BE2C (cell line): ENCODE data around the gene AGPAT4.
A peak's percentile ranks its signal among the peaks of the same experiment; 100 is the strongest.

Experiments
- DNase-seq: peaks from one replicate; pipeline ENCODE4 v3.0.0-alpha.2; 2020
- H3K27me3 ChIP-seq: fragments of 250-450 bp; sonication (Bioruptor Pico); 2 replicates; pipeline ENCODE4 v1.5.1; 2020; ENCODE audit warnings: mild to moderate bottlenecking
- H3K36me3 ChIP-seq: fragments of 250-450 bp; sonication (Bioruptor Pico); 2 replicates; pipeline ENCODE4 v1.5.1; 2020; ENCODE audit warnings: mild to moderate bottlenecking
- H3K4me1 ChIP-seq: fragments of 250-450 bp; sonication (Bioruptor Pico); 2 replicates; pipeline ENCODE4 v1.5.1; 2020
- H3K4me3 ChIP-seq: 2 replicates; pipeline ENCODE4 v1.5.1; 2011; ENCODE audit warnings: low read depth, low read length
- H3K9me3 ChIP-seq: fragments of 250-450 bp; sonication (Bioruptor Pico); 2 replicates; pipeline ENCODE4 v1.5.1; 2020
- CTCF ChIP-seq: IDR thresholded peaks from 2 replicates; pipeline ENCODE4 v1.5.1; 2012; ENCODE audit warnings: mild to moderate bottlenecking, low read depth, low read length

Gene AGPAT4

GRCh38 chr6:161168281-161168891 is 105.5 kb downstream of the AGPAT4 start:
- Histone ChIP-seq H3K4me3 (no peak overlapping the region), H3K36me3 (no peaks in the 10 kb centered on the region; the same call in 1 of the 2 replicates), H3K4me1 (peaks cover 26% of the 10 kb centered on the region)

GRCh38 chr6:161166677-161167076 is 107.2 kb downstream of the AGPAT4 start:
- H3K27me3 ChIP-seq, result no peaks in the 10 kb centered on the region

More at GRCh38 chr6:161168281-161168891, 105.5 kb downstream of the AGPAT4 start:
- no peaks in the 10 kb centered on the region for H3K9me3 ChIP-seq
- H3K27me3 ChIP-seq, result no peaks in the 10 kb centered on the region
- DNase-seq, result peak; percentile 60
- no peak for TF ChIP-seq CTCF

GRCh38 chr6:161166176-161166575 is 107.7 kb downstream of the AGPAT4 start:
- no peak for TF ChIP-seq CTCF
- Histone ChIP-seq H3K4me3 (no peak overlapping the region), H3K9me3 (no peaks in the 10 kb centered on the region), H3K36me3 (no peaks in the 10 kb centered on the region; the same call in 1 of the 2 replicates), H3K4me1 (peaks cover 31% of the 10 kb centered on the region), H3K27me3 (no peaks in the 10 kb centered on the region)
- DNase-seq, result no peak

More at GRCh38 chr6:161166677-161167076, 107.2 kb downstream of the AGPAT4 start:
- no peaks in the 10 kb centered on the region; the same call in 1 of the 2 replicates for H3K36me3 ChIP-seq
- no peaks in the 10 kb centered on the region for H3K9me3 ChIP-seq
- no peak for DNase-seq
- peaks cover 31% of the 10 kb centered on the region for H3K4me1 ChIP-seq
- no peak for TF ChIP-seq CTCF
- no peak overlapping the region for H3K4me3 ChIP-seq

- H3K9me3 ChIP-seq, result no peaks in the 10 kb centered on the region
- TF ChIP-seq CTCF, result no peak
- no peak for DNase-seq
- H3K4me1 ChIP-seq, result peaks cover 17% of the 10 kb centered on the region
- no peaks in the 10 kb centered on the region; the same call in 1 of the 2 replicates for H3K36me3 ChIP-seq
- no peaks in the 10 kb centered on the region for H3K27me3 ChIP-seq
- no peak overlapping the region for H3K4me3 ChIP-seq
Measured at GRCh38 chr6:161164182-161164625, 109.7 kb downstream of the AGPAT4 start.

GRCh38 chr6:161163466-161164181 is 110.2 kb downstream of the AGPAT4 start:
- no peak overlapping the region for H3K4me3 ChIP-seq
- TF ChIP-seq CTCF, result no peak
- no peaks in the 10 kb centered on the region for H3K9me3 ChIP-seq
- DNase-seq, result no peak
- no peaks in the 10 kb centered on the region for H3K27me3 ChIP-seq
- H3K36me3 ChIP-seq, result no peaks in the 10 kb centered on the region; the same call in 1 of the 2 replicates
- H3K4me1 ChIP-seq, result peaks cover 11% of the 10 kb centered on the region

GRCh38 chr6:161162722-161163121 is 111.1 kb downstream of the AGPAT4 start:
- no peak for TF ChIP-seq CTCF
- no peak overlapping the region for H3K4me3 ChIP-seq
- H3K27me3 ChIP-seq, result no peaks in the 10 kb centered on the region
- no peaks in the 10 kb centered on the region for H3K9me3 ChIP-seq
- H3K4me1 ChIP-seq, result peaks cover 4% of the 10 kb centered on the region; the same call in 1 of the 2 replicates
- DNase-seq, result peak; percentile 28
- H3K36me3 ChIP-seq, result no peaks in the 10 kb centered on the region; the same call in 1 of the 2 replicates
